ENCODE results near the gene CHSY1.

GRCh38 chr15:101296418-101297405 lies 44.9 kb upstream of the CHSY1 start:
- no peak for TF ChIP-seq POLR2A (IDR thresholded peaks at IDR 0.05; ENCODE audit: low read length)
- no peak for TF ChIP-seq CTCF (IDR thresholded peaks at IDR 0.05)
- no peak for TF ChIP-seq KDM1A (IDR thresholded peaks at IDR 0.05; ENCODE audit: low read depth)
- TF ChIP-seq CHD2 (IDR thresholded peaks at IDR 0.05; ENCODE audit: low read length, partially characterized antibody), result no peak
- no peak for TF ChIP-seq POLR2AphosphoS2 (conservative IDR thresholded peaks at IDR 0.05; ENCODE audit: low read length)
- no peak for TF ChIP-seq RNF2 (IDR thresholded peaks at IDR 0.05; ENCODE audit: borderline replicate concordance, low read depth)

Data from A549 (cell line).